Frontal cortex (tissue), 4 donors: ENCODE measurements around the gene ARPP21. TPM values are rescaled to one million over a fixed set of nuclear protein-coding genes. Genes with fewer than 3 reads are reported as not detected.
A peak's percentile ranks its signal among the peaks of the same experiment; 100 is the strongest.

ENCODE experiments used
- DNase-seq, 2 donors: peaks; one replicate each; pipeline ENCODE4 v3.0.0; 2012; ENCODE audit warnings: low spot score in 2 of 2
- FAIRE-seq: peaks from 2 replicates; lab custom pipeline; 2012; peaks lifted over from hg19 to GRCh38; lab: Jason Lieb, UNC
- small RNA-seq: library from RNA; depleted of rRNA; stranded (forward); fragments of <200 nt; gene quantifications from one replicate; pipeline ENCODE3, GENCODE V24; 2014
- total RNA-seq: library from RNA; depleted of rRNA; stranded (reverse); fragments of >200 nt; gene quantifications from one replicate; pipeline ENCODE4 v1.2.3, GENCODE V29; 2014
- donor health status: control.
- donor health status: control.
- donor health status: control.

Gene ARPP21
- total RNA-seq, 1 donor from 2014 or later, result 459 TPM

GRCh38 chr3:35832140-35832571, 192.8 kb downstream of the ARPP21 start:
- DNase-seq, result no peak

More at GRCh38 chr3:35832140-35832571, 192.8 kb downstream of the ARPP21 start:
- FAIRE-seq, result no peak

Small RNA genes within 50 kb of the gene (small RNA-seq; reads per million reads assigned to genes)
- gene MIR128-2, result 4,679 reads per million, percentile 100 among the genes with 10 or more reads in this experiment
